Gastroesophageal sphincter (tissue), 3 donors: ENCODE data around the gene TTLL5.

ENCODE experiments used
- EP300 ChIP-seq: sonication (generic); formaldehyde crosslinking; IDR thresholded peaks from one replicate; pipeline ENCODE4 v1.6.1; 2017; ENCODE audit warnings: antibody characterized with exemption, mild to moderate bottlenecking
- POLR2AphosphoS5 ChIP-seq: sonication (generic); formaldehyde crosslinking; IDR thresholded peaks from one replicate; pipeline ENCODE4 v1.6.1; 2017; ENCODE audit warnings: antibody characterized with exemption
- TF ChIP-seq, protein P1 (sequence below), 4 experiments: fragments of 200-600 bp in 2 of 4; fragments of 450-650 bp in 2 of 4; sonication (generic) in 1 of 4; IDR thresholded peaks; one replicate each; pipeline ENCODE4 v1.5.1; 2017 to 2019; ENCODE audit warnings: antibody characterized with exemption in 4 of 4, mild to moderate bottlenecking in 2 of 4, moderate library complexity in 2 of 4

DNA sequence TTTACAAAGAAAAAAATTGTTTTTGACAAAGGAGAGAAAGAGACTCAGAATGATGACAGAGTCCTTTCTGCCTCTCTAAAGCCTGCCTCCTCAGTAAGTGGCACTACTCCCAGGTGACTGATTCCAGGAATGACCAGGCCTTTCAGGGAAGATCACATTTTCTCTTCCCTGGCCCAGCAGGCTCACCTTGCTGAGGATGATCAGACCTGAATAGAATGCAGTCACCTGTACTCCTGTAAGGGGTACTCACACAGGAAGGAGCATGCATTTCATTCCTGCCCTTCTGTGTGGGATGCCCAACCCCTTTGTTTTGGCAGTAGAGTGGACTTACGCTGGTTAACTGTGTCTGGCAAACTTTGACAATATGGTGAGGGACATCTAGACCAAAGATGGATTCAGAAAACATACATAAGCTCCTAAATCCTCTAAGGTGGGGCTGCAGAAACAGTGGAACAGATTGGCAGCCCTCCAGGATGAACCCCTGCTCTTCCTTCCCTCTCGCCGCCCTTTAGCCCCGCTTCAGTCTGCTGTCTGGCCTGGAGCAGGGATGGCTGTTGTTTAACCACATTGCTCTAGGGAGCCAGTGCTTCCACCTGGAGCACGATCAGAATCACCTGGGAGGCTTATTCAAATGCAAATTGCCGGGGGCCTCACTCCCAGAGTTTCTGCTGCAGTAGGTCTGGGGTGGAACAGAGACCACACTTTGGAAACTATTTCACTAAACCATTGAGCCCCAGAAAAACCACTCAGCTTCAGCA is 30.2 kb upstream of the TTLL5 start:
- TF ChIP-seq EP300 (no peak), POLR2AphosphoS5 (no peak)
- TF ChIP-seq, protein P1, sequence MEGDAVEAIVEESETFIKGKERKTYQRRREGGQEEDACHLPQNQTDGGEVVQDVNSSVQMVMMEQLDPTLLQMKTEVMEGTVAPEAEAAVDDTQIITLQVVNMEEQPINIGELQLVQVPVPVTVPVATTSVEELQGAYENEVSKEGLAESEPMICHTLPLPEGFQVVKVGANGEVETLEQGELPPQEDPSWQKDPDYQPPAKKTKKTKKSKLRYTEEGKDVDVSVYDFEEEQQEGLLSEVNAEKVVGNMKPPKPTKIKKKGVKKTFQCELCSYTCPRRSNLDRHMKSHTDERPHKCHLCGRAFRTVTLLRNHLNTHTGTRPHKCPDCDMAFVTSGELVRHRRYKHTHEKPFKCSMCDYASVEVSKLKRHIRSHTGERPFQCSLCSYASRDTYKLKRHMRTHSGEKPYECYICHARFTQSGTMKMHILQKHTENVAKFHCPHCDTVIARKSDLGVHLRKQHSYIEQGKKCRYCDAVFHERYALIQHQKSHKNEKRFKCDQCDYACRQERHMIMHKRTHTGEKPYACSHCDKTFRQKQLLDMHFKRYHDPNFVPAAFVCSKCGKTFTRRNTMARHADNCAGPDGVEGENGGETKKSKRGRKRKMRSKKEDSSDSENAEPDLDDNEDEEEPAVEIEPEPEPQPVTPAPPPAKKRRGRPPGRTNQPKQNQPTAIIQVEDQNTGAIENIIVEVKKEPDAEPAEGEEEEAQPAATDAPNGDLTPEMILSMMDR (IDR thresholded peaks at IDR 0.05) = no peak
